CD14-positive monocyte (primary cell): ENCODE data around the gene SLC25A25. TPM values are rescaled to one million over a fixed set of nuclear protein-coding genes. Genes with fewer than 3 reads are reported as not detected.
A peak's percentile ranks its signal among the peaks of the same experiment; 100 is the strongest.
"Not testable (repeated sequence)": the region's sequence is repeated elsewhere in the genome, so short reads cannot be mapped to it uniquely, and the experiment has no call there.

Source experiments
- DNase-seq, 3 donors: peaks; one replicate each; pipeline ENCODE4 v3.0.0-alpha.2; 2011 to 2022
- H2AFZ ChIP-seq: 2 replicates; pipeline ENCODE4 v1.6.0; 2012; ENCODE audit warnings: mild to moderate bottlenecking, low read depth, low read length, inconsistent platforms; ENCODE audit not compliant: insufficient read depth, poor library complexity, severe bottlenecking
- H3K27ac ChIP-seq, 2 donors: 1 replicate in 1 of 2; 2 replicates in 1 of 2; pipeline ENCODE4 v1.5.1; 2012 to 2013; ENCODE audit warnings: low read length in 2 of 2, control low read depth in 1 of 2, inconsistent platforms in 1 of 2, low read depth in 1 of 2, mild to moderate bottlenecking in 1 of 2
- H3K27me3 ChIP-seq, 2 donors: one replicate each; pipeline versions ENCODE4 v1.6.0 to v1.6.1; 2011 to 2013; ENCODE audit warnings: low read length in 2 of 2; ENCODE audit not compliant: control insufficient read depth in 2 of 2, insufficient read depth in 2 of 2
- H3K36me3 ChIP-seq, 2 donors: replicated peaks in 1 of 2; 1 replicate in 1 of 2; 2 replicates in 1 of 2; pipeline versions ENCODE4 v1.5.1 to v1.6.1; 2012 to 2013; ENCODE audit warnings: low read length in 2 of 2, control low read depth in 1 of 2, inconsistent platforms in 1 of 2, mild to moderate bottlenecking in 1 of 2; ENCODE audit not compliant: insufficient read depth in 2 of 2, control insufficient read depth in 1 of 2
- H3K4me1 ChIP-seq, 2 donors: 1 replicate in 1 of 2; 2 replicates in 1 of 2; pipeline versions ENCODE4 v1.5.1 to v1.6.1; 2012 to 2013; ENCODE audit warnings: low read length in 2 of 2, control low read depth in 1 of 2, inconsistent platforms in 1 of 2, mild to moderate bottlenecking in 1 of 2, moderate library complexity in 1 of 2; ENCODE audit not compliant: insufficient read depth in 2 of 2, control insufficient read depth in 1 of 2
- H3K4me2 ChIP-seq: replicated peaks from 2 replicates; pipeline ENCODE3; 2012; ENCODE audit warnings: low read length, moderate library complexity, mild to moderate bottlenecking; ENCODE audit not compliant: poor library complexity, severe bottlenecking; ENCODE audit errors: extremely low read depth
- H3K4me3 ChIP-seq, 3 experiments: fragments of 200-600 bp in 1 of 3; sonication (generic) in 1 of 3; replicated peaks in 1 of 3; 1 replicate in 2 of 3; 2 replicates in 1 of 3; pipeline ENCODE4 v1.5.1; 2011 to 2013; ENCODE audit warnings: low read length in 3 of 3, mild to moderate bottlenecking in 3 of 3, control low read depth in 2 of 3, low read depth in 2 of 3, inconsistent platforms in 1 of 3, moderate library complexity in 1 of 3
- H3K79me2 ChIP-seq: 2 replicates; pipeline ENCODE4 v1.6.0; 2012; ENCODE audit warnings: mild to moderate bottlenecking, control low read depth, inconsistent platforms, low read length, moderate library complexity; ENCODE audit not compliant: insufficient read depth
- H3K9ac ChIP-seq: 2 replicates; pipeline ENCODE4 v1.6.0; 2017; ENCODE audit warnings: low read length, mild to moderate bottlenecking; ENCODE audit not compliant: insufficient read depth, poor library complexity, severe bottlenecking
- H3K9me3 ChIP-seq, 2 donors: replicated peaks in 1 of 2; 1 replicate in 1 of 2; 2 replicates in 1 of 2; pipeline versions ENCODE4 v1.5.1 to v1.6.1; 2012 to 2013; ENCODE audit warnings: low read length in 2 of 2, control low read depth in 1 of 2; ENCODE audit not compliant: control insufficient read depth in 1 of 2, insufficient read depth in 1 of 2
- H4K20me1 ChIP-seq: 2 replicates; pipeline ENCODE4 v1.6.0; 2012; ENCODE audit warnings: mild to moderate bottlenecking, low read length, control low read depth, moderate library complexity; ENCODE audit not compliant: insufficient read depth
- H3K27ac Mint-ChIP-seq, 7 donors: one replicate each; pipeline ENCODE4 v1.8.0; 2020; ENCODE audit warnings: mild to moderate bottlenecking in 7 of 7, mixed read lengths in 7 of 7, moderate library complexity in 6 of 7, inconsistent platforms in 2 of 7
- H3K27me3 Mint-ChIP-seq, 3 donors: one replicate each; pipeline ENCODE4 v1.8.0; 2021 to 2022; ENCODE audit warnings: low read depth in 3 of 3, mild to moderate bottlenecking in 3 of 3, mixed read lengths in 3 of 3, moderate library complexity in 3 of 3, inconsistent platforms in 1 of 3
- H3K36me3 Mint-ChIP-seq, 2 donors: one replicate each; pipeline ENCODE4 v1.8.0; 2020; ENCODE audit warnings: mixed read lengths in 2 of 2, inconsistent platforms in 1 of 2, mild to moderate bottlenecking in 1 of 2
- H3K4me1 Mint-ChIP-seq: one replicate; pipeline ENCODE4 v1.8.0; 2020; ENCODE audit warnings: mild to moderate bottlenecking, mixed read lengths
- H3K4me3 Mint-ChIP-seq, 2 donors: one replicate each; pipeline ENCODE4 v1.8.0; 2020; ENCODE audit warnings: mild to moderate bottlenecking in 2 of 2, mixed read lengths in 2 of 2, moderate library complexity in 1 of 2
- H3K9me3 Mint-ChIP-seq, 7 donors: one replicate each; pipeline ENCODE4 v1.8.0; 2020 to 2022; ENCODE audit warnings: mixed read lengths in 7 of 7, mild to moderate bottlenecking in 6 of 7, moderate library complexity in 6 of 7, inconsistent platforms in 2 of 7
- WGBS: methylation state at CpG from one replicate; pipeline ENCODE4 v1.1.5; 2013; ENCODE audit warnings: missing lambda C conversion rate; ENCODE audit not compliant: insufficient coverage; 5-methylcytosine and 5-hydroxymethylcytosine counted together
- intact Hi-C, 2 donors: fragments of 100-400 bp; cut with micrococcal nuclease; formaldehyde crosslinking; loops; one replicate each; pipeline versions ENCODE4 v1.15.0 to v1.15.1; 2023
- polyA plus RNA-seq, 3 donors: library from polyadenylated mRNA; depleted of rRNA in 1 of 3; unstranded in 2 of 3; stranded (reverse) in 1 of 3; fragments of 300-500 nt in 2 of 3; fragments of >200 nt in 1 of 3; fragmentation: Illumina TruSeq in 2 of 3; gene quantifications; 1 replicate in 2 of 3; 2 replicates in 1 of 3; pipeline ENCODE4 v1.2.3, GENCODE V29; 2012 to 2021
- TF ChIP-seq, protein P1 (sequence below): fragments of 200-600 bp; IDR thresholded peaks from one replicate; pipeline ENCODE4 v1.8.0; 2022; ENCODE audit warnings: antibody characterized with exemption, mild to moderate bottlenecking

Gene SLC25A25
- polyA plus RNA-seq, 3 donors: 5.1 to 43.3 (median 6.3) TPM

DNA sequence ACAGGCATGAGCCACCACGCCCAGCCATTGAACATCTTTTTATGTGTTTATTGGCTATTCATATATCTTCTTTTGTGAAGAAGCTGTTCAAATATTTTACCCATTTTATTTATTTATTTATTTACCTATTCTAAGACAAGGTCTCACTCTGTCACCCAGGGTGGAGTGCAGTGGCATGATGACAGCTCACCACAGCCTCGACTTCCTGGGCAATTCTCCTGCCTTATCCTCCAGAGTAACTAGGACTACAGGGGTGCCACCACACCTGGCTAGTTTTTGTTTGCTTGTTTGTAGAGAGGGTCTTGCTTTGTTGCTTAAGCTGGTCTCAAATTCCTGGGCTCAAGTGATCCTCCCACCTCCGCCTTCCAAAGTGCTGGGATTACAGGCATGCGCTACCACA is 34.4 kb upstream of the SLC25A25 start:
- Histone ChIP-seq H3K79me2 (no peaks in the 10 kb centered on the region), H3K9me3 (peaks cover 0 to 7% of the 10 kb centered on the region in 2 donors), H2AFZ (no peak overlapping the region), H3K4me1 (peaks cover 0 to 4% of the 10 kb centered on the region in 2 donors), H3K4me2 (no peak overlapping the region), H4K20me1 (no peaks in the 10 kb centered on the region), H3K27ac (no peak overlapping the region), H3K36me3 (no peaks in the 10 kb centered on the region), H3K4me3 (no peak overlapping the region), H3K27me3 (peaks cover 0 to under 1% of the 10 kb centered on the region in 2 donors), H3K9ac (no peak overlapping the region)
- Mint-ChIP-seq H3K4me3 (no peak overlapping the region), H3K27ac (no peak overlapping the region), H3K27me3 (peaks cover 3 to 9% (median 4%) of the 10 kb centered on the region in 3 donors), H3K4me1 (peaks cover 13% of the 10 kb centered on the region), H3K9me3 (peaks cover 0 to 7% (median 4%) of the 10 kb centered on the region in 7 donors), H3K36me3 (no peaks in the 10 kb centered on the region)
- intact Hi-C loops: loop anchor here in 1 of 2 donors (2.0 kb wide), 1 partner anchor 91 kb away; no protein-coding TSS in a partner anchor
- TF ChIP-seq, protein P1, sequence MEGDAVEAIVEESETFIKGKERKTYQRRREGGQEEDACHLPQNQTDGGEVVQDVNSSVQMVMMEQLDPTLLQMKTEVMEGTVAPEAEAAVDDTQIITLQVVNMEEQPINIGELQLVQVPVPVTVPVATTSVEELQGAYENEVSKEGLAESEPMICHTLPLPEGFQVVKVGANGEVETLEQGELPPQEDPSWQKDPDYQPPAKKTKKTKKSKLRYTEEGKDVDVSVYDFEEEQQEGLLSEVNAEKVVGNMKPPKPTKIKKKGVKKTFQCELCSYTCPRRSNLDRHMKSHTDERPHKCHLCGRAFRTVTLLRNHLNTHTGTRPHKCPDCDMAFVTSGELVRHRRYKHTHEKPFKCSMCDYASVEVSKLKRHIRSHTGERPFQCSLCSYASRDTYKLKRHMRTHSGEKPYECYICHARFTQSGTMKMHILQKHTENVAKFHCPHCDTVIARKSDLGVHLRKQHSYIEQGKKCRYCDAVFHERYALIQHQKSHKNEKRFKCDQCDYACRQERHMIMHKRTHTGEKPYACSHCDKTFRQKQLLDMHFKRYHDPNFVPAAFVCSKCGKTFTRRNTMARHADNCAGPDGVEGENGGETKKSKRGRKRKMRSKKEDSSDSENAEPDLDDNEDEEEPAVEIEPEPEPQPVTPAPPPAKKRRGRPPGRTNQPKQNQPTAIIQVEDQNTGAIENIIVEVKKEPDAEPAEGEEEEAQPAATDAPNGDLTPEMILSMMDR: no peak
- DNase-seq: no peak
- 100% methylated on average over 3 of the region's 4 CpGs for WGBS

DNA sequence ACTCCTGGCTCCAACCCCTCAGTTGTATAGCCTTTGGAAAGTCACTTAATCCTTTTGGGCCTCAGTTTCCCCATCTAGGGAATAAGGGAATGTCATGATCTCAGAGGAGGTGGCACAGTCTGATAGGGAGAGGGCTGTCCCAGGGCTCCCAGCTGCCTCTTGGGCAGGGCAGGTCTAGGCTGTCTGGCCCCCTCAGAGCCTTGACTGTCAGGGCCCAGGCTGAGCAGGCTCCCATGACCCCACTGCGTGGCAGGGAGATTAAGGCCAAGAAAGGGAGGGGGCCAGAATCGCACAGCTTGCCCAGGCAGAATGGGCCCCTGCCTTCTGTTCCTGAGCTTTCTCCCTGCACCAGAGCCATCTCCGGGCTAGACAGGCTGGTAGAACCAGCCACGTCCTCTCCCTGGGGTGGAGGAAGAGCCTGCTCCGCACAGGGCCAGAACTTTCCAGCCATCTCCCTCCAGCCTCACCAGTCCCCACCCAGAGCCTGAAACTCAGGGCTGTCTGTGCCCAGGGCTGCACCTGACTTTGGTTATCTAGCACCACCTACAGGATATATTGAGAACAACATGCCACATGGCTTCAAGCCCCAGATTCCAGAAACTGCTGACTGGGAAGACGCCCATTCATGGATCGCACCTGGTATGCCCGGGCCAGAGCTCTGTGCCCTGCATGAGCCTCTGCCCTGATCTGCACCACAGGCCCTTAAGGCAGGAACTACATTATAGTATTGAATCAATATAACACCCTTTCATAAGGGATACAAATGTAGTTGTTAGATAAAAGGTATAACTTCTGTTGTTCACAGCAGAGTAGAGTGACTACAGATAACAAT is 33.0 kb upstream of the SLC25A25 start:
- Histone ChIP-seq H3K9me3 (peaks cover 0 to 7% of the 10 kb centered on the region in 2 donors), H3K27me3 (no peaks in the 10 kb centered on the region), H3K4me3 (no peak overlapping the region), H2AFZ (no peak overlapping the region), H3K4me2 (no peak overlapping the region), H3K27ac (no peak overlapping the region), H3K36me3 (no peaks in the 10 kb centered on the region), H4K20me1 (no peaks in the 10 kb centered on the region), H3K9ac (no peak overlapping the region), H3K4me1 (no peaks in the 10 kb centered on the region), H3K79me2 (no peaks in the 10 kb centered on the region)
- intact Hi-C loops: loop anchor here (1.0 to 2.0 kb wide), 2 partner anchors 92 kb away; no protein-coding TSS in a partner anchor
- Mint-ChIP-seq H3K36me3 (no peaks in the 10 kb centered on the region), H3K27me3 (peaks cover 0 to 5% (median 0%) of the 10 kb centered on the region in 3 donors), H3K4me3 (no peak overlapping the region), H3K4me1 (peaks cover 8% of the 10 kb centered on the region), H3K9me3 (peaks cover 0 to 7% (median 4%) of the 10 kb centered on the region in 7 donors), H3K27ac (no peak overlapping the region)
- WGBS: 47% methylated on average over 6 of the region's 8 CpGs
- peak; percentile 57 to 71 (median 69) for DNase-seq
- TF ChIP-seq, protein P1: peak; percentile 94

DNA sequence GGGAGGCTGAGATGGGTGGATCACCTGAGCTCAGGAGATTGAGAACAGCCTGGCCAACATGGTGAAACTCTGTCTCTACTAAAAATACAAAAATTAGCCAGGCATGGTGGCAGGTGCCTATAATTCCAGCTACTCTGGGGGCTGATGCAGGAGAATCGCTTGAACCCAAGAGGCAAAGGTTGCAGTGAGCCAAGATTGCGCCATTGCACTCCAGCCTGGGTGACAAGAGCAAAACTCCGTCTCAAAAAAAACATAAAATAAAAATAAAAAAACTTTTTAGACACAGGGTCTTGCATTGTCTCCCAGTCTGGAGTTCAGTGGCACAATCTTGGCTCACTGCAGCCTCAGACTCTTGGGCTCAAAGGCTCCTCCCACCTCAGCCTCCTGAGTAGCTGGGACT is 31.5 kb upstream of the SLC25A25 start:
- H3K4me1 Mint-ChIP-seq, H3K9ac ChIP-seq, intact Hi-C loops, H3K27ac Mint-ChIP-seq, H3K4me2 ChIP-seq, H3K9me3 Mint-ChIP-seq, H3K9me3 ChIP-seq, H3K36me3 ChIP-seq, H4K20me1 ChIP-seq, H3K79me2 ChIP-seq, H3K4me3 Mint-ChIP-seq, H3K36me3 Mint-ChIP-seq, H3K27me3 ChIP-seq, H3K4me3 ChIP-seq, H2AFZ ChIP-seq, H3K4me1 ChIP-seq, DNase-seq, H3K27me3 Mint-ChIP-seq, H3K27ac ChIP-seq: not testable (repeated sequence)
- 83% methylated on average over 3 of the region's 3 CpGs for WGBS
